ENCODE measurements around the gene YWHAQ.
"Not testable (repeated sequence)": the region's sequence is repeated elsewhere in the genome, so short reads cannot be mapped to it uniquely, and the experiment has no call there.

The YWHAQ gene

DNA sequence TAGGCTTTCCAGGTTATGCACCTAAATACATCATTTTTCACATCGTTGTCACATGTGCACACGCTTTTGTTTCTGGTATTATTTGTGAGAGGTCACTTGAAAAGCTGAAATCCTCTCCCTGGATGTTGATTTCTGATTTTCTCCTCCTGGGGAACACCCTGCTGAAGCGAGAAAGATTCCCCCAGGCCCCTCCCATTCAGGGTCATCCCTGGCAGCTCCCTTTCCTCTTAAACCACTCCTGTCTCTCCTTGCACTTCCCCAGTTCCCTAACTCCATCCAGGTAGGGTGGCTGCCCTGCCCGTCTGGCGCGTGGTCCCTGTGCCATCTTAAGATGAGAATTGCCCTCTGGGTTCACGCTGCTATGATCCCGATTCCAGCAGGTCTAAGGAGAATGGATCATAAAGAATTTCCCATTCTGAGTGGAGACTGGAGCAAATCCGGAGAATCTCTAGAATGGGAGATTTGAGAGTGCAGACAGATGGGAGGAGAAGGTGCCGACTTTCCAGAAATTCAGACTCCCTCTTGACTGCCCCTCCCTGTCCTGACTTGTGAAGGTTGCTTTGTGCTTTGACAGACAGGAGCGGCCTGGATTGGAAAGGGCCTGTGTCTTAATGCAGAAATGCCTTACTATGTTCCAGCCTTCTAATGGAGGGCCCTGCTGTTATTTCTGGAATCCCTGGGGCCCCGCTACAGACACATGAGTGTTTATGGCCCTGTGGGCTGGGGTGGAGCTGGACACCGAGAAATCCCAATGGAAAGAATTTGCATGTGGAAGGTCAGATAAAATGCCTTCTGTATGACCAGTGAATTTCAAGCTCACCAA is 1.3 kb upstream of the YWHAQ start:
- DNase-seq (ENCODE audit: low read depth) = no peak

DNA sequence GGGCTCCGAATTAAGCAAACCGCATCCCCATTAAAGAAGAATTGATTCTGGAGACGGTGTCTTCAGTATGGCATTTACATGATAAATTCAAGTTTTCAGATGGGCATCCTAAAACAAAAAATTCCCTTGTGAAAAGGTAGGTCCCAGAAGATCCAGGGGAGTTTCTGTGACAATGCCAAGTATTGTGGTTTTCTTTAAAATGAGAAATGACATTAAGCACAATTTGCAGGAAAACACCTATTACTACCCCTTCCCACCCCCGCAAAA is 689 bp upstream of the YWHAQ start:
- DNase-seq (ENCODE audit: low read depth) = no peak

DNA sequence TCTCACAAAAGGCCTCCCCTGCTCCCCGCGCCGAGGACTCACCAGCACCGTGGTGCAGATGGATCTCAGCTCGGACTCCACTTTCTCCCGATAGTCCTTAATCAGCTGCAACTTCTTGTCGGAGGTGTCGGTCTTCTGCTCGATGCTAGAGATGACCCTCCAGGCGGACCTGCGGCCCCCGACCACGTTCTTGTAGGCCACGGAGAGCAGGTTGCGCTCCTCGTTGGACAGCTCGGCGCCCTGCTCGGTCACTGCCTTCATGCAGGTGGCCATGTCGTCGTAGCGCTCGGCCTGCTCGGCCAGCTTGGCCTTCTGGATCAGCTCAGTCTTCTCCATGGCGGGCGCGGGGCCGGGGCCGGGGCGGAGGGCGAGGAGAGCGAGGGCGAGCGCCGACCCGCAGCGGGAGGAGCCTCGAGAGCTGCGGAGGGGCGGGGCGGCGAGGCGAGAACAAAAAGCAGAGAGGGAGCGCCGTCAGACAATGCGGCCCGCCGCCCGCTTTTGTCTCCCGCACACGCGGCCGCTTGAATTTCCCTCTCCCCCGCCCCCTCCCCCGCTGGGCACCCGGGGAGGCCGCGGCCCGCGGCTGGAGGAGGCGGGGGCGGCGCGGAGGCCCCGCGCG is 571 bp downstream of the YWHAQ start:
- peak; percentile 50 for DNase-seq (ENCODE audit: low read depth)

DNA sequence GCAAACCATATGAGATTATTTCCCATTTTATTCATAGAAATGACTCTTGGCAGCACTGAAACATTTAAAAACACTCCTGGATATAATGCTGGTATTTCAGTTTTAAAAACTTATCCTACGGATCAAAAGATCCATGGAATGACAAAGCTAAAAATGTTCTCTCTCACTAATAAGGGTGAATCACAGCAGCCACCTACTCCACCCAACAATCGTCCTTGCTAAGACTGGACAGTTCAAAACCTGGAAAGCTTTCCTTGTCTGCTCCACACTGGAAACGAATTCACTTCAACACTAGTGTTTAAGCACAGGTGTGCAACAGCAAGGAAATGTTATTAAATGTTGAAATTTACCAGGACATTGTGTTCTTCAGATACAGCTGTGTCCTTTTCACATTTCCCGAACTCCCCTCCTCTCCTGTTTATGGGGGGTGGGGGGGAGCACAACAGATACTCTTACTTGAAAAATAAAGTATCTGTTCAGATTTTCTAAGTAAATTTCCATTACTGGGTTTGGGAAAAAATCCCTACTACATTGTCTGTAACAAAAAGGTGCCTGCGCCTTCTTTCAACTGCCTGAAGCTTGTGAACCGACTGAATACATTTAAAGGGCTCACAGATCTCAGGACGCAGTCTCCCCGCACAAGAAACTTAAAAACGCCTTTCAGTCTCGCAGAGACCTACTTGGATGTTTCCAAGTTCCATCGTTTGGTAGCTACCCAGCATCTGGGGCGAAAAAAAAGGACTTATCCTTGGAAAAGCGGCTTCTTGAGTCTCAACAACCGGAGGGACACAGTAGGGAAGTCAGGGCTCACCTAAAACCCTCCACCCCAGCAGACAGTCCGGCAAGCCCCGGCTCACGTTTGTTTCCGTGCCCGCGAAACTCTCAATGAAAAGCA is 1.3 kb downstream of the YWHAQ start:
- DNase-seq (ENCODE audit: low read depth) = no peak

DNA sequence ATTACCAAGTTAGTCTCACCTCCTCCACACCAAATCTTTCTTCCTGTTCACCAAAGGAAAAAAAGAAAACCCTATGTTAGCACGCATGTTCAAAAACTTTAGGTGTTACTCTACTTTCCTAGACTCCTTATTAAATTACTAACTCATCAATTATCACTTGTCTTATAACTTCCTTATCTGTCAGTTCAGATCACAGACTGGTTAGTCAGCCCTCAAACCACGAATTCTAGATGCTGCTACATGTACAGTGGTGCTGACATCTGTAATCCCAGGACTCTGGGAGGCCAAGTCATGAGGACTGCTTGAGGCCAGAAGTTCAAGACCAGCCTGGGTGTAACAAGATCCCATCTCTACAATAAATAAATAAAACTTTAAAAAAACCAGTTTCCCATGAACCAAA is 3.5 kb downstream of the YWHAQ start:
- DNase-seq (ENCODE audit: low read depth) = no peak

DNA sequence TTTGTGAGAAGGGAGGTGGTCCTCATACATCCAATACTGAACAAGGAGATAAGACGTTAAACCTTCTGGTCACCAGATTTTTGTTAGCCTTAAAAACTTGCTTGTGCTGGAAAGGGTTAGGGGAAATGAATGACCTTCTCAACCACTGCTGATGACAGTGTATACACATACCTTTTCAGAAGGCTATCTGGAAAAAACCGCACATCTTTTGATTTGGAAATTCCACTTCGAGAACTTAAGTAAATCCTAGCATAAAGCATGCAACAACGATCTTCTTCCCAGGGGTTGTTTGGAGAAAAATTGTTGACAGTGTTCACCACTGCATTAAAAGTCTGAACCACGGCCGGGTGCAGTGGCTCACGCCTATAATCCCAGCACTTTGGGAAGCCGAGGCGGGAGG is 7.6 kb downstream of the YWHAQ start:
- no peak for DNase-seq (ENCODE audit: low read depth)

DNA sequence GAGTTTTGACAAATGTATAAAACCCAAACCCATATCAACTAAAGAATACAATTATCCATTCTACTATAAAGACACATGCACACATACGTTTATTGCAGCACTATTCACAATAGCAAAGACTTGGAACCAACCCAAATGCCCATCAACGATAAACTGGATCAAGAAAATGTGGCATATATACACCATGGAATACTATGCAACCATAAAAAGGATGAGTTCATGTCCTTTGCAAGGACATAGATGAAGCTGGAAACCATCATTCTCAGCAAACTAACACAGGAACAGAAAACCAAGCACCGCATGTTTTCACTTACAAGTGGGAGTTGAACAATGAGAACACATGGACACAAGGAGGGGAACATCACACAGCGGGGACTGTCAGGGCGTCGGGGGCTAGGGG is 9.1 kb downstream of the YWHAQ start:
- DNase-seq (ENCODE audit: low read depth) = not testable (repeated sequence)

DNA sequence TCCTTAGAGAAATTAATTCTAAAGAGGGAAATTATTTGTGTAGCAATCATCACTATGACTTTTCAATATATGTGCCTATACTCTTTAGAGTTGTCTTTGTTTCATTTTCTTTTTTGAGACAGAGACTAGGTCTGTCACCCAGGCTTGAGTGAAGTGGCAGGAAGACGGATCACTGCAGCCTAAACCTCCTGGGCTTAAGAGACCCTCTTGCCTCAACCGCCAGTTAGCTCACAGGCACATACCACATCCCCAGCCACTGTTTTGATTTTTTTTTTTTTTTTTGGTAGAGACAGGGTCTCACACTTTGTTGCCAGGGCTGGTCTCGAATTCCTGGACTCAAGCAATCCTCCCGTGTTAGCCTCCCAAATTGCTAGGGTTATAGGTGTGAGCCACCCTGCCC is 12.4 kb downstream of the YWHAQ start:
- DNase-seq (ENCODE audit: low read depth) = no peak

DNA sequence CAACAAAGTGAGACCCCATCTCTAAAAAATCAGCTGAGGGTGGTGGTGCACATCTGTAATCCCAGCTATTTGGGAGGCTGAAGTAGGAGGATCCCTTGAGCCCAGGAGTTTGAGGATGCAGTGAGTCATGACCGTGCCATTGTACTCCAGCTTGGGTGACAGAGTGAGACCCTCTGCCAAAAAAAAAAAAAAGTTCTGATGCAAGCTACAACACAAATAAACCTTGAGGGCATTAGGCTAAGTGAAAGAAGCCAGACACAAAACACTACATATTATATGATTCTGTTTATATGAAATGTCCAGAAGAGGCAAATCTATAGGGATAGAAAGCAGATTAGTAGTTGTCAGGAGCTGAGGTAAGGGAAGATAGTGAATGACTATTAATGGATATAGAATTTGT is 13.0 kb downstream of the YWHAQ start:
- DNase-seq (ENCODE audit: low read depth) = no peak

DNA sequence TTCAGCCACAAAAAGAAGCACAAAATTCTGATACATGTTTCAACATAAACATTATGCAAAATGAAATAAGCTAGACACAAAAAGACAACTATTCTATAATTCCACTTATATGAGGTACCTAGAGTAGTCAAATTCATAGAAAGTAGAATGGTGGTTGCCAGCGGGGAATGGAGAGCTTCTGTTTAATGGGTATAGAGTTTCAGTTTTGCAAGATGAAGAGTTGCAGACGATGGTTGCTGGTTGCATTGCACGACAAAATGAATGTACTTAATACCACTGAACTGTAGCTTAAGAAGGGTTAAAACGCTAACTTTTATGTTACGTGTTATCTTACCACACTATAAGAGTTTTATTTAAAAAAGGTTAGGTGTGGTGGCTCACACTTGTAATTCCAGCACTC is 13.5 kb downstream of the YWHAQ start:
- DNase-seq (ENCODE audit: low read depth) = no peak

DNA sequence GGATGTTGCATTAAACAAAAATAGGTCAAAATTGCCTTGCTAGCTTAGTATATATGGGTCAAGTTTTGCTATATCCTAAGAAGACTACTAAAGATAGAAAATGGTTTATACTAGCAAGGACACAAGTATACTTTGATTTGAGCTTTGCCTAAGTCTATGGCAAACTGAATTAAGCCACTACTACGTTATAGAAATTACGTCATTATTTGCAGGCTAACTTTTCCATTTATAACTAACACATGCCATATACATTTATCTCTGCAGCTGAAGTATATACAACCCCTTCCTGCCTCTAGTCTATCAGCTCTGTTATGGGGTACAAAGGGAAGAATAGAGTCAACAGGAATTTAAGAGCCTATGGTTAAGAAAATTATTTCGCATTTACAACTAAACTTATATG is 16.2 kb downstream of the YWHAQ start:
- no peak for DNase-seq (ENCODE audit: low read depth)

DNA sequence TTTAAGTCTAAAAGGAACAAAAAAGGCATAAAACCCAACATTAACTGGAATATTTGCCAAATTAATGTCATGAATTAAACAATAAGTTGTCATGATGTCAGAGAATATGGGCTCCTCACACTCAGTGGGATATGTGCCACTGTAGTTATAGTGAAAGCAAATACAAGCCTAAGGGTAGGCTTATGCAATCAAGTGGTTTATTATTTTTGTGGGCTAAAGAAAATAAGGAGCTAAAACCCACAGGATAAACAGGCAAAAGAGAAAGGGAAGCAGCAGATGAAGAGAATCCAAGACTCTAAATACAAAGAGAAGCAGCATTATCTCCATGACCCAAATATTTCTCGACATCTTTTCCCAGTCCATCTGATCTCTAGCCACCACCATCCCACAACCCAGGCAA is 17.5 kb downstream of the YWHAQ start:
- DNase-seq (ENCODE audit: low read depth) = no peak

DNA sequence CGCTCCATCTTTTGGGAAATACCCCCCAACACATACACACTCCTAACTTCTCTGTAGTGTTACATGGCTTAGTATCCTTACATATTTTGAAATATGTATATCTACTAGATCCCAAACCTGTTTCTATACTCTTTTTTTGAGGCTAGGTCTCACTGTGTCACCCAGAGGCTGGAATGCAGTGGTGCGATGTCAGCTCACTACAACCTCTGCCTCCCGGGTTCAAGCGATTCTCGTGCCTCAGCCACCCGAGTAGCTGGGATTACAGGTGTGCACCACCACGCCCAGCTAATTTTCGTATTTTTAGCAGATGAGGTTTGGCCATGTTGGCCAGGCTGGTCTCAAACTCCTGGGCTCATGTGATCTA is 19.3 kb downstream of the YWHAQ start:
- DNase-seq (ENCODE audit: low read depth) = not testable (repeated sequence)

DNA sequence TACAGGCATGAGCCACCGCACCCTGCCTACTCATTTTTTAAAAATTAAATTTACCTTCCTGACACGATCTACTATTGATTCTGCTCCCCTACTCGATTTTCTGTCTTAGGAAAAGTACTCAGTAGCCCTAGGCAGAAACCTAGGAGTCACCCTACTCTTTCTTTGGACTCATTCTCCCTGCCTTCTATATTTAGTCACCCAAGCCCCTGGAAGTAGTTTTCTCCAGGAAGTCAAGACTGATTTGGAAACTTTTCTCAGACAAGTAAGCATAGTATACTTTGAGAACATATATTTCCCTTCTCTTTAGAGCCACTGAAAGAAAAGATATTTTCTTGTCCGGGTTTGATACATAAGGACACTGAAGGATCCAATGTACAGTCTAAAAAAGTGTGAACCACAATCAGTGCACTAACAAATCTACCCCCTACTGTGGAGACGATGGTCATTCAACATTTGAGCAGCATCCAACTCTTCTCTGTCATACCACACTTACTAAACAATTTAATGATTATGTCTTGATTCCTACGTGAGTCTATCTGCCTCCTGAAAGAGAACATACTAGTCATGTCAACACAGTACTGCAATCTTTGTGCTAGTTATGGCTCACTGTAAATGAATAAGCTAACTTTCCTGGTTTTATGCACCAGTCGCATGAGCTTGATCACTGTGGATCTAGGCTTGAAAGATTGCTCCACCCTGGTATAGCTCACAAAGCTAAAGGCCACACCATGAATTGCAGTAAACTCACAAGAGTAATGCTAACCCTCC is 19.8 kb downstream of the YWHAQ start:
- no peak for DNase-seq (ENCODE audit: low read depth)

DNA sequence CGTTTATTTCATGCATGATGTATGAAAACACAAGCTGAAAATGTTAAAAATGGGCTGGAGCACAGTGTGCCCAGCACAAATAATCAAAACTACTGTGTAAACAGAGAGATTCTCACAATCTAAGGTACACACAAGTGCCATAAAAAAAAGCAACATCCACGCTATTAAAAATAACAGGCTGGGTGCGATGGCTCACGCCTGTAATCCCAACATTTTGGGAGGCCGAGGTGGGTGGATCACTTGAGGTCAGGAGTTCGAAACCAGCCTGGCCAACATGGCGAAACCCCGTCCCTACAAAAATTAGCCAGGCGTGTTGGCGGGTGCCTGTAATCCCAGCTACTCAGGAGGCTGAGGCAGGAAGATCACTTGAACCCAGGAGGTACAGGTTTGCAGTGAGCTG is 22.3 kb downstream of the YWHAQ start:
- DNase-seq (ENCODE audit: low read depth) = not testable (repeated sequence)

DNA sequence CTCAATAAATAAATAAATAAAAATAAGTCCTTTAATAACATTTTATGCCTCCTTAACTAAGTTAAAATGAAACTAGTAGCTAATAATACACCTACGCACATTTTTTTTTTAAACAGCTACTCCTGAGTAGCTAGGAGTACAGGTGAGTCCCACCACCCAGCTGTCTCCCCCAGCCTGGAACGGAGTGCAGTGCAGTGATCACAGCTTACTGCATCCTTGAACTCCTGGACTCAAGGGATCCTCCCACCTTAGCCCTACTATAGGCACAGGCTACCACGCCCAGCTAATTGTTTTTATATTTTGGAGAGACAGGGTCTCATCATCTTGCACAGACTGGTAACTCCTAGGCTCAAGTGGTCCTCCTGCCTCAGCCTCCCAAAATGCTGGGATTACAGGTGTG is 28.4 kb downstream of the YWHAQ start:
- DNase-seq (ENCODE audit: low read depth) = no peak

DNA sequence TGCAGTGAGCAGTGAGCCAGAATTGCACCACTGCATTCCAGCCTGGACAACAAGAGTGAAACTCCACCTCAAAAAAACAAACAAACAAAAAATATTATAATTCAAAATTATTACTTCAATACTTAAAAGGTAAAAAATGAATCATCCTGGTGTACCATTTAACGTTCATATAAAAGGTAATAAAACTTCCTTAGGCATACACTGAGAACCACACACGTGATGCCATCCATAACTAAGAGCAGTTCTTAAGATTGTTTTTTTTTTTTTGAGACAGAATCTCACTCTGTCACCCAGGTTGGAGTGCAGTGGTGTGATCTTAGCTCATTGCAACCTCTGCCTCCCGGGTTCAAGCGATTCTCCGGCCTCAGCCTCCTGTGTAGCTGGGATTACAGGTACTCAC is 29.4 kb downstream of the YWHAQ start:
- DNase-seq (ENCODE audit: low read depth) = no peak

DNA sequence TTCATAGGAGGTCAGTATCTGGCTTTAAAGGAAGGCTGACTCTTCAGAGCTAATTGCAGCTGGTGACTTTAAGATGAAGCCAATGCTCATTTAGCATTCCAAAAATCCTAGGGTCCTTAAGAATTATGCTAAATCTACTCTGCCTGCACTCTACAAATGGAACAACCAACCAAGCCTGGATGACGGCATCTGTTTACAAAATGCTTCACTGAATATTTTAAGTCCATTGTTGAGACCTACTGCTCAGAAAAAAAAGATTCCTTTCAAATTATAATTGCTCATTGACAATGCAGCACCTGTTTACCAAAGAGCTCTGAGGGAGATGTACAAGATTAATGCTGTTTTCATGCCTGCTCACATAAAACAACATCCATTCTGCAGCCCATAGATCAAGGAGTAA is 31.4 kb downstream of the YWHAQ start:
- no peak for DNase-seq (ENCODE audit: low read depth)

DNA sequence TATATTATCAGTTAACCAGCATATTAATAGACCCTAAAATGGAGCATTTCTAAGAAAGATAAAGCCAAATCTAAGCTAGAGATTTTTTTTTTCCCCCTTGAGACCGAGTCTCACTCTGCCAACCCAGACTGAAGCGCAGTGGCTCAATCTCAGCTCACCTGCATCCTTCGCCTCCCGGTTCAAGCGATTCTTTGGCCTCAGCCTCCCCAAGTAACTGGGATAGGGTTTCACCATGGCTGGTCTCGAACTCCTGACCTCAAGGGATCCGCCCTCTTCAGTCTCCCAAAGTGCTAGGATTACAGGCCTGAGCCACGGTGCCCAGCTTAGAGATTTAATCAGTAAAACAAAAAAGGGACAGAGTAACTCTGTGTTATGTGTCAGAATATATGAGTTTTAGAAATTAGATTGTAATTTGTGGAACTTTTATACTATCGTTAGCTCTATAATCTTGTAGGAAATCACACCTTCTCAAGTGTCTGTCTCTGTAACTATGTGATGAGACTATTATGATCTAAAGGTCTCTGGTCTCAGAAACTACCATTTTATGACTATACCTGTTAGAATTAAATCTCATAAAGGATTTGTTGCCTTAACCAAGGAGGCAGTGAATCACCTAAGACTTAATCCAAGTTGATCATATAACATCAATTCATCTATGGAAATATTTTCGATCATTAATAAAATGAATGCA is 34.0 kb downstream of the YWHAQ start:
- no peak for DNase-seq (ENCODE audit: low read depth)

DNA sequence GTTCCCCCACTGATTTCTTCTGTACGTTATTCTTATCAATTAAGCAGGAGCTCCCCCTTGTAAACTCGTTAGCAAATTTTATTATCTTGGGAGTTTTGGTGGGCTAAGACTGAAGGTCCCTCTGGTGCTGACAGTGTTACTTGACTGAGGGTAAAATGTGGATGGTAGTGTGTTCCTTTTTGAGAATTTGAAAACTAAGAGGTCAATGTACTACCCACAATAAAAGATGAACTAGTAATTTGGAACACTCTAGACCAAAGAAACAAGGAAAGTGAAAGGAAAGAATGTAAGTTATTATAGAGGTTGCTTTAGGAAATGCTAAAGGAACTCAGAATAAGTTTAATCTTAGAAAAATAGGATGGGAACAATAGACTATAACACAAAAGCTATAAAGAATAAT is 35.1 kb downstream of the YWHAQ start:
- DNase-seq (ENCODE audit: low read depth) = no peak

DNA sequence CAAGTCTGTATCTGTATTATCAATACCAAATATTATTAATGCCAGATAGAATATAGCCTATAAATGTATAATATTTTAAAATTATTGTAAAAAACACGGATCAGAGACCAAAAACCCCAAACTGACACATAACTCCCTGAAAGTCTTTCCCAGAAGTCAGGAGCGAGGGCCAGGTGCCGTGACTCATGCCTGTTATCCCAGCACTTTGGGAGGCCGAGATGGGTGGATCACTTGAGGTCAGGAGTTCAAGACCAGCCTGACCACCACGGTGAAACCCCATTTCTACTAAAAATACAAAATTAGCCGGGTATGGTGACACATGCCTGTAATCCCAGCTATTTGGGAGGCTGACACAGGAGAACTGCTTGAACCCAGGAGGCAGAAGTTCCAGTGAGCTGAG is 35.5 kb downstream of the YWHAQ start:
- not testable (repeated sequence) for DNase-seq (ENCODE audit: low read depth)

All from stimulated activated CD8-positive, alpha-beta memory T cell treated with anti-CD3 and anti-CD28 coated beads, Interleukin-12 subunit alpha, Interleukin-12 subunit beta, amount 100 ng/mL, for 1 hour (primary cell).